ENCODE data around the gene HNRNPL. TPM values are rescaled to one million over a fixed set of nuclear protein-coding genes. Genes with fewer than 3 reads are reported as not detected.
A peak's percentile ranks its signal among the peaks of the same experiment; 100 is the strongest.

The HNRNPL gene
- total RNA-seq, 1 experiment from 2014 or later, result 749 TPM

GRCh38 chr19:38842439-38843174 lies 7.2 kb downstream of the HNRNPL start:
- no peaks in the 10 kb centered on the region for H3K27me3 ChIP-seq (ENCODE audit: control insufficient read depth, insufficient read depth, low read length)
- H3K9me3 ChIP-seq (ENCODE audit: control insufficient read depth, insufficient read depth, low read depth, low read length), result no peaks in the 10 kb centered on the region
- H3K4me1 ChIP-seq (ENCODE audit: control insufficient read depth, insufficient read depth, low read length), result peaks cover 86% of the 10 kb centered on the region
- ATAC-seq, result no peak
- no peak overlapping the region for H3K4me3 ChIP-seq (ENCODE audit: low read depth in 2 of 2, low read length in 2 of 2)
- in situ Hi-C loops (cut with HindIII; ENCODE audit: low pct_unique_long_range_greater_than_20kb, low sequenced_read_pairs), result loop anchor here (10.0 kb wide), 1 partner anchor 92 kb away; the partner anchor contains the start of genes MRPS12 and SARS2
- POLR2A ChIA-PET, result interaction anchor here (0.6 to 1.2 kb wide), 4 partner anchors 9 to 230 kb away, joined by 3 to 5 read pairs (median 3); partner anchors contain the start of gene ECH1
- peak overlapping the region; percentile 10 for H3K27ac ChIP-seq (ENCODE audit: low read length)
- DNase-seq (ENCODE audit: low read depth, low spot score), result no peak
- intact Hi-C loops (cut with micrococcal nuclease; ENCODE audit: unreplicated experiment), result no loop called here
- TF ChIP-seq REST (IDR thresholded peaks at IDR 0.05; ENCODE audit: insufficient read depth in 1 of 2, low read depth in 2 of 2, low read length in 1 of 2) (no peak), CTCF (IDR thresholded peaks at IDR 0.05) (no peak), POLR2AphosphoS5 (IDR thresholded peaks at IDR 0.05; ENCODE audit: low read depth, low read length) (no peak), TCF7L2 (IDR thresholded peaks at IDR 0.05; ENCODE audit: low read depth, low read length) (no peak), SIN3A (IDR thresholded peaks at IDR 0.05; ENCODE audit: borderline replicate concordance, insufficient read depth, low read depth, low read length) (no peak)
- CTCF ChIA-PET, result interaction anchor here (0.9 kb wide), 1 partner anchor 114 kb away, joined by 3 read pairs; no protein-coding TSS in a partner anchor
- peaks cover 92% of the 10 kb centered on the region for H3K36me3 ChIP-seq (ENCODE audit: control insufficient read depth, insufficient read depth, low read length)
- no TSS peak for BruUV-seq (replicated peaks)

GRCh38 chr19:38841787-38842438 lies 7.9 kb downstream of the HNRNPL start:
- TF ChIP-seq REST (IDR thresholded peaks at IDR 0.05; ENCODE audit: insufficient read depth in 1 of 2, low read depth in 2 of 2, low read length in 1 of 2) (no peak), POLR2AphosphoS5 (IDR thresholded peaks at IDR 0.05; ENCODE audit: low read depth, low read length) (no peak), SIN3A (IDR thresholded peaks at IDR 0.05; ENCODE audit: borderline replicate concordance, insufficient read depth, low read depth, low read length) (no peak), CTCF (IDR thresholded peaks at IDR 0.05) (no peak), TCF7L2 (IDR thresholded peaks at IDR 0.05; ENCODE audit: low read depth, low read length) (no peak)
- ChIA-PET POLR2A (interaction anchor here (0.6 to 1.2 kb wide), 5 partner anchors 8 to 454 kb away, joined by 3 to 24 read pairs (median 3); partner anchors contain the start of gene ECH1), CTCF (interaction anchor here (0.9 kb wide), 1 partner anchor 113 kb away, joined by 3 read pairs; no protein-coding TSS in a partner anchor)
- peaks cover 86% of the 10 kb centered on the region for H3K4me1 ChIP-seq (ENCODE audit: control insufficient read depth, insufficient read depth, low read length)
- peaks cover 92% of the 10 kb centered on the region for H3K36me3 ChIP-seq (ENCODE audit: control insufficient read depth, insufficient read depth, low read length)
- H3K4me3 ChIP-seq (ENCODE audit: low read depth in 2 of 2, low read length in 2 of 2), result no peak overlapping the region
- H3K27me3 ChIP-seq (ENCODE audit: control insufficient read depth, insufficient read depth, low read length), result no peaks in the 10 kb centered on the region
- TSS peak; percentile 7 for BruUV-seq (replicated peaks)
- in situ Hi-C loops (cut with HindIII; ENCODE audit: low pct_unique_long_range_greater_than_20kb, low sequenced_read_pairs), result loop anchor here (10.0 kb wide), 1 partner anchor 93 kb away; the partner anchor contains the start of genes MRPS12 and SARS2
- intact Hi-C loops (cut with micrococcal nuclease; ENCODE audit: unreplicated experiment), result no loop called here
- ATAC-seq (no peak), DNase-seq (ENCODE audit: low read depth, low spot score) (no peak)
- H3K9me3 ChIP-seq (ENCODE audit: control insufficient read depth, insufficient read depth, low read depth, low read length), result no peaks in the 10 kb centered on the region
- peak overlapping the region; percentile 80 for H3K27ac ChIP-seq (ENCODE audit: low read length)

Data from Panc1 (cell line).